ENCODE results near the gene RBM25. TPM values are rescaled to one million over a fixed set of nuclear protein-coding genes. Genes with fewer than 3 reads are reported as not detected.

RBM25 gene
- polyA plus RNA-seq, 1 donor, result 124 TPM

DNA sequence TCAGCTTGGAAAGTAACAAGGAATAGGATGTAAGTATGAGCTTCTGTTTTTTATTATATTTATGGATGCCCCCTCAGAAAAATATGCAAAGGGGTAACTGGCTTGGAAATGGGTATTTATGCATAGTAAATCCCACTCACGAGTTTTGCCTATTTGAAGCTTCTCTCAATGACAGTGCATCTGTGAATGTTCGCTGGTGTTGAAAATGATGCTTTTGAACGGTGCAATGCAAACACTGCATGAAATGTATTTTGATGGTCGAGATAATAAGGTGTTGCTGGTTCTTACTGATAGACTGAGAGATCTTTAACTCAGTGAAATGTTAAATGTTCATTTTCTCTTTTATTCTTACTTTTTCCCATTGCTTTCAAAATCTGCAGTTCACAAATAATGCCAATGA lies 42.0 kb downstream of the RBM25 start:
- no peaks in the 10 kb centered on the region for H3K4me1 ChIP-seq (ENCODE audit: control insufficient read depth, insufficient read depth, low read length)
- no peaks in the 10 kb centered on the region for H3K27me3 ChIP-seq (ENCODE audit: control insufficient read depth, insufficient read depth, low read length)
- DNase-seq, result no peak
- no peak overlapping the region for H3K27ac ChIP-seq (ENCODE audit: low read length)
- H3K4me3 ChIP-seq (ENCODE audit: low read length), result no peak overlapping the region
- no peaks in the 10 kb centered on the region for H3K9me3 ChIP-seq (ENCODE audit: control insufficient read depth, low read depth, low read length)
- H3K36me3 ChIP-seq (ENCODE audit: control insufficient read depth, insufficient read depth, low read length), result peaks cover 66% of the 10 kb centered on the region
- no CpG with 5 or more reads among the region's 4 CpGs for WGBS (ENCODE audit: insufficient coverage, low lambda C conversion rate)

DNA sequence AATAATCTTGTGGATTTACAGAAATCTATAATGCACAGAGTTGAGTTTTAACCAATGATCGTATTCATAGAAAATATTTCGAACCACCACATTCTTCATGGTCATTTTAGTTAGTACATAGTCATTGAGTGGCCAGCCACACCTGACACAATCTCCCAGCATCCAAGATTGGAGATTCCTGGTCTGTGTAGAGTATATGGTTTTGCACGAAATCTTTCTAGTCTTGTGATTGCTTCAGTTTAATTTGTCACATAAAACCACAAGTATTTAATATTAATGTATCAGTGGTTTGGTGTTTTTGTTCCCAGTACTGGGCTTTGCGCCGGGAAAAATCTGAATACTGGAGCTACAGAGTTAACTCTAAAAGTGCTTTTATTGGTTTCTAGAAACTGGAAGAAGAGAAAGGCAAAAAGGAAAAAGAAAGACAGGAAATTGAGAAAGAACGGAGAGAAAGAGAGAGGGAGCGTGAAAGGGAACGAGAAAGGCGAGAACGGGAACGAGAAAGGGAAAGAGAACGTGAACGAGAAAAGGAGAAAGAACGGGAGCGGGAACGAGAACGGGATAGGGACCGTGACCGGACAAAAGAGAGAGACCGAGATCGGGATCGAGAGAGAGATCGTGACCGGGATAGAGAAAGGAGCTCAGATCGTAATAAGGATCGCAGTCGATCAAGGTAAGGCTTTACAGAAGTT lies 44.6 kb downstream of the RBM25 start:
- H3K27me3 ChIP-seq (ENCODE audit: control insufficient read depth, insufficient read depth, low read length), result no peaks in the 10 kb centered on the region
- 99% methylated on average over 15 of the region's 27 CpGs for WGBS (ENCODE audit: insufficient coverage, low lambda C conversion rate)
- no peak overlapping the region for H3K27ac ChIP-seq (ENCODE audit: low read length)
- H3K9me3 ChIP-seq (ENCODE audit: control insufficient read depth, low read depth, low read length), result no peaks in the 10 kb centered on the region
- peaks cover 67% of the 10 kb centered on the region for H3K36me3 ChIP-seq (ENCODE audit: control insufficient read depth, insufficient read depth, low read length)
- no peak overlapping the region for H3K4me3 ChIP-seq (ENCODE audit: low read length)
- H3K4me1 ChIP-seq (ENCODE audit: control insufficient read depth, insufficient read depth, low read length), result no peaks in the 10 kb centered on the region
- DNase-seq, result no peak

DNA sequence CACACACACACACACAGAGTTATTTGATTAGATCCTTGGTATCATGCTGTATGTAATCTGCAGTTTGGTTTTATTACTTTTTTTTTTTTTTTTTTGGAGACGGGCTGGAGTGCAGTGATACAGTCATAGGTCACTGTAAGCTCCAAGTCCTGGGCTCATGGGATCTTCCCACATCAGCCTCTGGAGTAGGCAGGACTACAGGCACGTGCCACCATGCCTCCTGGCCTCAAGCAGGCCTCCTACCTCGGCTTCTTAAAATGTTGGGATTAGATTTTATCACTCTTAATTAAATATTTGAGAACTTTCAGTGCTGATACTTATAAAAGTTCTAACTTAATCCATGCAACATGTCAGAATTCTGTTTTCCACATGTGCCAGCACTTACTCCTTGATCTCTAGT lies 46.7 kb downstream of the RBM25 start:
- H3K36me3 ChIP-seq (ENCODE audit: control insufficient read depth, insufficient read depth, low read length), result peaks cover 72% of the 10 kb centered on the region
- no peak for DNase-seq
- WGBS (ENCODE audit: insufficient coverage, low lambda C conversion rate), result no CpG with 5 or more reads among the region's 3 CpGs
- no peaks in the 10 kb centered on the region for H3K27me3 ChIP-seq (ENCODE audit: control insufficient read depth, insufficient read depth, low read length)
- no peaks in the 10 kb centered on the region for H3K9me3 ChIP-seq (ENCODE audit: control insufficient read depth, low read depth, low read length)
- H3K4me3 ChIP-seq (ENCODE audit: low read length), result no peak overlapping the region
- H3K27ac ChIP-seq (ENCODE audit: low read length), result no peak overlapping the region
- H3K4me1 ChIP-seq (ENCODE audit: control insufficient read depth, insufficient read depth, low read length), result no peaks in the 10 kb centered on the region

DNA sequence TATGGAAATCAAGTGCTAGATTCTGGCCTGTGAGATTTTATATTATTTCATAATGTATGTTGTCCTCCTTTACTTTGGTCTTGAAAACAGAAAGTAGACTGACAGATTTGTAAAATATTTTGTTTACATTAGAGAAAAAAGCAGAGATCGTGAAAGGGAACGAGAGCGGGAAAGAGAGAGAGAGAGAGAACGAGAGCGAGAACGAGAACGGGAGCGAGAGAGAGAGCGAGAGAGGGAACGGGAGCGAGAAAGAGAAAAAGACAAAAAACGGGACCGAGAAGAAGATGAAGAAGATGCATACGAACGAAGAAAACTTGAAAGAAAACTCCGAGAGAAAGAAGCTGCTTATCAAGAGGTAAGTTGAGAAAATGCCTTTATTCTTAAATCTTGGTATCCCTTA lies 47.4 kb downstream of the RBM25 start:
- H3K36me3 ChIP-seq (ENCODE audit: control insufficient read depth, insufficient read depth, low read length), result peaks cover 74% of the 10 kb centered on the region
- H3K27ac ChIP-seq (ENCODE audit: low read length), result no peak overlapping the region
- H3K27me3 ChIP-seq (ENCODE audit: control insufficient read depth, insufficient read depth, low read length), result no peaks in the 10 kb centered on the region
- 96% methylated on average over 16 of the region's 16 CpGs for WGBS (ENCODE audit: insufficient coverage, low lambda C conversion rate)
- no peaks in the 10 kb centered on the region for H3K9me3 ChIP-seq (ENCODE audit: control insufficient read depth, low read depth, low read length)
- no peaks in the 10 kb centered on the region for H3K4me1 ChIP-seq (ENCODE audit: control insufficient read depth, insufficient read depth, low read length)
- H3K4me3 ChIP-seq (ENCODE audit: low read length), result no peak overlapping the region
- no peak for DNase-seq

DNA sequence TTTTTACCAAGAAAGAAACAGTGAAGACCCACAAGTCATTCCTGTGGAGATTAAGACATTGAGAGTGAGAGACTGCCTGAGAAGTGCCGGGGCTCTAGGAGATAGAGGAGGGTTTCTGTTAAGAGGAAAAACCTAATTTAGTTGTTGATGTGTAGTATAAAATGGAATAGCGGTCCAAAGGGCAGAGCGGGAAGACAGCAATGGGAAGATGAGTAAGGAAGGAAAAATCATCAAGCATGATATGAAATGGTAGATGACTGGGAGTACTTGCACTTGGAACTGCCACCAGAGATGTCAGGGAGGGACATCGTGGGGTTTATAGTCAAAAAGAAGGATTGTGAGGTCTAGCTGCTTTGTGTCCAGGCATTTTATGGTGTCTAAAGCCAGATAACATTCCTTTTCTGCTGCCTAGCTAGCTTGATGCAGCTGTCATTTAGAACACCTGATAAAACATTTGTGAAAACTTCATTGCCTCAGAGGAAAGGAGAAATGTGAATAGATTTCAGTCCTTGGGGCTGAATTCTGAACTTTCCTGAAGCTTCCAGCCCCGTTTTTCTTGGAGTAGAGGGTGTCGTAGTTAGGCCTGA lies 57.8 kb downstream of the RBM25 start:
- Histone ChIP-seq H3K4me3 (ENCODE audit: low read length) (no peak overlapping the region), H3K9me3 (ENCODE audit: control insufficient read depth, low read depth, low read length) (no peaks in the 10 kb centered on the region), H3K36me3 (ENCODE audit: control insufficient read depth, insufficient read depth, low read length) (peaks cover 62% of the 10 kb centered on the region), H3K27me3 (ENCODE audit: control insufficient read depth, insufficient read depth, low read length) (no peaks in the 10 kb centered on the region), H3K27ac (ENCODE audit: low read length) (no peak overlapping the region), H3K4me1 (ENCODE audit: control insufficient read depth, insufficient read depth, low read length) (no peaks in the 10 kb centered on the region)
- 67% methylated on average over 5 of the region's 6 CpGs for WGBS (ENCODE audit: insufficient coverage, low lambda C conversion rate)
- peak in 1 of 2 donors; percentile 25 for DNase-seq

DNA sequence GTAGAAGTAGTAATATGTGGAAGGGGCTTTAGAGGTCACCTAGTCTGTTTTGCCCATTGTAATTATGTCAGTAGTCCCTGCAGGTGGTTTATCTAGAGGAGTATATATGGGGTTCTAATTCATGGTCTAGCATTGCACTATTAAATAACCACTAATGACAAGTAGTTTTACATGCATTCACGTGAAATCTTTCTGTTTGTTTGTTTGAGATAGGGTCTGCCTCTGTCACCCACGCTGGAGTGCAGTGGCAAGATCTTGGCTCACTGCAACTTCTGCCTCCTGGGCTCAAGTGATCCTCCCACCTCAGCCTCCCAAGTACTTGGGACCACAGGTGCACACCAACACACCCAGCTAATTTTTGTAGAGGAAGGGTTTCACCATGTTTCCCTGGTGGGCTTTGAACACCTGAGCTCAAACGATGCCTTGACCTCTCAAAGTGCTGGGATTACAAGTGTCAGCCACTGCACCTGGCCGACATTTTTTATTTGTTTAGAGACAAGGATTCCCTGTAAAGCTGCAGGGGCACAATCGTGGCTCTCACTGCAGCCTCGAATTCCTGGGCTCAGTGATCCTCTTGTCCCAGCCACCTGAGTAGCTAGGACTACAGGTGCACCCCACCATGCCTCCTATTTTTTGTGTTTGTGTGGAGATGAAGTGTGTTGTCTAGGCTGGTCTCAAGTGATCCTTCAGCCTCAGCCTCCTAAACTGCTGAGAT lies 66.0 kb downstream of the RBM25 start:
- no peak overlapping the region for H3K27ac ChIP-seq (ENCODE audit: low read length)
- H3K36me3 ChIP-seq (ENCODE audit: control insufficient read depth, insufficient read depth, low read length), result peaks cover 12% of the 10 kb centered on the region
- no peak for DNase-seq
- no CpG with 5 or more reads among the region's 6 CpGs for WGBS (ENCODE audit: insufficient coverage, low lambda C conversion rate)
- no peaks in the 10 kb centered on the region for H3K9me3 ChIP-seq (ENCODE audit: control insufficient read depth, low read depth, low read length)
- H3K27me3 ChIP-seq (ENCODE audit: control insufficient read depth, insufficient read depth, low read length), result no peaks in the 10 kb centered on the region
- H3K4me1 ChIP-seq (ENCODE audit: control insufficient read depth, insufficient read depth, low read length), result no peaks in the 10 kb centered on the region
- no peak overlapping the region for H3K4me3 ChIP-seq (ENCODE audit: low read length)

DNA sequence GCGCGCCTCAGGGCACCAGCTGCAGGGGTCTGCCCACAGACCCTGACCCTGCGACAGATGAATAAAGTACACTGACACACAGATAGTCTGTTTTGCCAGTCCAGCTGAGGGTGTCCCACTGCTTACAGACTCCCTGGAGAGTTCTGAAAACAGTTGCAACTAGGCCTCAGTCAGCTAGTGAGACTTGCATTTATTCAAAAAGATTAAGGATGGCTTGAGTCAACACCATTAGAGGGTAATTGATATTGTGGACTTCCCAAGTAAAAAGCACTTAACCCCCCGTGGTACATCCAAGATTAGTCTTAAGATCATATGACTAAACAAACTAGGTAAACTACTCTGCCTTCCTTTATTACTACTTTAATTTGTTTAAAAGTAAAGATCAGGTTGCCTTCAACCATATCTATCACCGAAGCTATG lies 66.8 kb downstream of the RBM25 start:
- WGBS (ENCODE audit: insufficient coverage, low lambda C conversion rate), result no CpG with 5 or more reads among the region's 5 CpGs
- Histone ChIP-seq H3K9me3 (ENCODE audit: control insufficient read depth, low read depth, low read length) (no peaks in the 10 kb centered on the region), H3K27me3 (ENCODE audit: control insufficient read depth, insufficient read depth, low read length) (no peaks in the 10 kb centered on the region), H3K4me3 (ENCODE audit: low read length) (no peak overlapping the region), H3K4me1 (ENCODE audit: control insufficient read depth, insufficient read depth, low read length) (no peaks in the 10 kb centered on the region), H3K27ac (ENCODE audit: low read length) (no peak overlapping the region), H3K36me3 (ENCODE audit: control insufficient read depth, insufficient read depth, low read length) (peaks cover 10% of the 10 kb centered on the region)
- no peak for DNase-seq

DNA sequence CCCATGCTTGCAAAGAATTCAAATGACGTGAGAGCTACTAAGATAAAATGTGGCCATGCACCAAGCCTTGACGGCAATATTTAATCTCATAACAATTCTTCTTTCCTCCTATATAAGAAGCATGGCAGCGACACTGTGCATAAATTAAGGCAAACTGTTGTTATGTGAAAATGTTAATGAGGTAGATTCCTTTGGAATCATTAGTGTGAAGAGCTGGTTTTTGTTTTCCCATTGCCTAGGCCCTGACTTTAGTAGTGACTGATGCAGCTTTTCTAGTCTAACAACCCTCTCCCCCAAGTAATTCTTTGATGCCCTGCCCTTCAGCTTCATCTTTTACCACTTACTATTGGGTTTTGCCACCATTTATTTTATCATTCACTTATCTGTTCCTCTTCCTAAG lies 67.4 kb downstream of the RBM25 start:
- H3K36me3 ChIP-seq (ENCODE audit: control insufficient read depth, insufficient read depth, low read length), result peaks cover 7% of the 10 kb centered on the region
- no peak for DNase-seq
- no peaks in the 10 kb centered on the region for H3K4me1 ChIP-seq (ENCODE audit: control insufficient read depth, insufficient read depth, low read length)
- H3K27ac ChIP-seq (ENCODE audit: low read length), result no peak overlapping the region
- no CpG with 5 or more reads among the region's 3 CpGs for WGBS (ENCODE audit: insufficient coverage, low lambda C conversion rate)
- H3K4me3 ChIP-seq (ENCODE audit: low read length), result no peak overlapping the region
- H3K27me3 ChIP-seq (ENCODE audit: control insufficient read depth, insufficient read depth, low read length), result no peaks in the 10 kb centered on the region
- H3K9me3 ChIP-seq (ENCODE audit: control insufficient read depth, low read depth, low read length), result no peaks in the 10 kb centered on the region

DNA sequence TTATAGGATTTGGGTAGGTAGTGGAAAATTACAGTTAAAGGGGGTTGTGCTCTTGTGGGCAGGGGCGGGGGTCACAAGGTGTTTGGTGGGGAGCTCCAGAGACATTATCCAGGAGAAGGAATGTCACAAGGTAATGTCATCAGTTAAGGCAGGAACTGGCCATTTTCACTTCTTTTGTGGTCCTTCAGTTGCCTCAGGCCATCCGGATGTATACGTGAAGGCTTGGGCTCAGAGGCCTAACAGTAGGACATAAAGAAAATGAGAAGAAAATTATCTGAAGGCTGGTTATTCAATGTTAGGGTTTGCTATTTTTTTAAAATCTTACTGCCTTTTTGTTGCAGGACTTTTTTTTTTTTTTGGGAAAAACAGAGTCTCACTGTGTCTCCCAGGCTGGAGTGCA lies 75.5 kb downstream of the RBM25 start:
- H3K27ac ChIP-seq (ENCODE audit: low read length), result no peak overlapping the region
- H3K36me3 ChIP-seq (ENCODE audit: control insufficient read depth, insufficient read depth, low read length), result no peaks in the 10 kb centered on the region
- peaks cover 7% of the 10 kb centered on the region for H3K4me1 ChIP-seq (ENCODE audit: control insufficient read depth, insufficient read depth, low read length)
- no peak overlapping the region for H3K4me3 ChIP-seq (ENCODE audit: low read length)
- H3K27me3 ChIP-seq (ENCODE audit: control insufficient read depth, insufficient read depth, low read length), result no peaks in the 10 kb centered on the region
- no peaks in the 10 kb centered on the region for H3K9me3 ChIP-seq (ENCODE audit: control insufficient read depth, low read depth, low read length)
- no peak for DNase-seq
- no CpG with 5 or more reads among the region's 3 CpGs for WGBS (ENCODE audit: insufficient coverage, low lambda C conversion rate)

DNA sequence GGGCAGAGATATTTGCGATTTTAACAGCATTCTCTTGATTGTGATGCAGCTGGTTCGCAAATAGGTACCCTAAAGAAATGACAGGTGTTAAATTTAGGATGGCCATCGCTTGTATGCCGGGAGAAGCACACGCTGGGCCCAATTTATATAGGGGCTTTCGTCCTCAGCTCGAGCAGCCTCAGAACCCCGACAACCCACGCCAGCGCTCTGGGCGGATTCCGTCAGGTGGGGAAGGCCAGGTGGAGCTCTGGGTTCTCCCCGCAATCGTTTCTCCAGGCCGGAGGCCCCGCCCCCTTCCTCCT lies 77.7 kb downstream of the RBM25 start:
- Histone ChIP-seq H3K36me3 (ENCODE audit: control insufficient read depth, insufficient read depth, low read length) (no peaks in the 10 kb centered on the region), H3K4me3 (ENCODE audit: low read length) (peak overlapping the region; percentile 84), H3K27me3 (ENCODE audit: control insufficient read depth, insufficient read depth, low read length) (no peaks in the 10 kb centered on the region), H3K4me1 (ENCODE audit: control insufficient read depth, insufficient read depth, low read length) (peaks cover 13% of the 10 kb centered on the region), H3K9me3 (ENCODE audit: control insufficient read depth, low read depth, low read length) (no peaks in the 10 kb centered on the region), H3K27ac (ENCODE audit: low read length) (peak overlapping the region; percentile 95)
- no peak for DNase-seq
- WGBS (ENCODE audit: insufficient coverage, low lambda C conversion rate), result no CpG with 5 or more reads among the region's 16 CpGs

Data from large intestine (tissue), 3 donors.